ENCODE measurements around the gene MYO9A.

Gene MYO9A

DNA sequence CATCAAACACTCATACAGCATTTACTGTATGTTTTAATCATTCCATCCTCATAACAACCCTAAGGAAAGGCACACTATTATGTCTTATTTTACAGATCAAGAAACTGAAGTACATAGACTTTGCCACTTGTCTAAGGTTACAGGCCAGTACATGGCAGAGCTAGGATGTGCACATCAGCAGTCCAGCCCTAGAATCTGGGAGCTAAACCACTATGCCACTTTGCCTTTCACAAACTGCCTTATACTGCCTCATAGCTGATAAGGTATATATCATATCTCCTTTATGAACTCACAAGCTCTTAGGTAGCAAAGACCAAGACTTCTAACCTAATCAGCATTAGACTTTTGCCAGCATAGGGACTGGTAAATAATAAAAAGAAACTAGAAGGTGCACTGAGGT lies 49.1 kb downstream of the MYO9A start:
- H3K4me3 ChIP-seq (ENCODE audit: low read depth in 1 of 2, low read length in 1 of 2) = no peak overlapping the region
- TF ChIP-seq, protein P1, sequence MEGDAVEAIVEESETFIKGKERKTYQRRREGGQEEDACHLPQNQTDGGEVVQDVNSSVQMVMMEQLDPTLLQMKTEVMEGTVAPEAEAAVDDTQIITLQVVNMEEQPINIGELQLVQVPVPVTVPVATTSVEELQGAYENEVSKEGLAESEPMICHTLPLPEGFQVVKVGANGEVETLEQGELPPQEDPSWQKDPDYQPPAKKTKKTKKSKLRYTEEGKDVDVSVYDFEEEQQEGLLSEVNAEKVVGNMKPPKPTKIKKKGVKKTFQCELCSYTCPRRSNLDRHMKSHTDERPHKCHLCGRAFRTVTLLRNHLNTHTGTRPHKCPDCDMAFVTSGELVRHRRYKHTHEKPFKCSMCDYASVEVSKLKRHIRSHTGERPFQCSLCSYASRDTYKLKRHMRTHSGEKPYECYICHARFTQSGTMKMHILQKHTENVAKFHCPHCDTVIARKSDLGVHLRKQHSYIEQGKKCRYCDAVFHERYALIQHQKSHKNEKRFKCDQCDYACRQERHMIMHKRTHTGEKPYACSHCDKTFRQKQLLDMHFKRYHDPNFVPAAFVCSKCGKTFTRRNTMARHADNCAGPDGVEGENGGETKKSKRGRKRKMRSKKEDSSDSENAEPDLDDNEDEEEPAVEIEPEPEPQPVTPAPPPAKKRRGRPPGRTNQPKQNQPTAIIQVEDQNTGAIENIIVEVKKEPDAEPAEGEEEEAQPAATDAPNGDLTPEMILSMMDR (IDR thresholded peaks at IDR 0.05) = no peak

DNA sequence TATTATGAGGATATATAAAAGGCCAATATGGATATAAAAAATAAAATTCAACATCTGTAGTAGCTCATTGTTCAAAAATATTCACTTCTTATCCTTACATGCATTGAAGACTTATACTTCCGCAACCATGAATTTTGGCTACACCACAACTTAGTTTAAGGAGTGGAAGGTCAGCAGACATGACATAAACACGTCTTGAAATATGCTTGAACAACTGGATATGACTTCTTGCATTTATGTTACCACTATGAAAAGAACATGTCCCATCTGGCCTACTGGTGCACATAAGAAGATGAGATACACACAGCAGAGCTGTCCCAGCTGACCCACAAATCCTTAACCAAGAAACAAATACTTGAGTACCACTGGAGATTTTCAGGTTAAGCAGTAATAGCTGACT lies 52.1 kb downstream of the MYO9A start:
- H3K36me3 ChIP-seq = no peaks in the 10 kb centered on the region
- H3K4me1 ChIP-seq (ENCODE audit: control insufficient read depth in 1 of 2, insufficient read depth in 1 of 2, low read depth in 1 of 2, low read length in 1 of 2) = no peaks in the 10 kb centered on the region
- no peak overlapping the region for H3K27ac ChIP-seq
- no peaks in the 10 kb centered on the region for H3K9me3 ChIP-seq
- H3K27me3 ChIP-seq = no peaks in the 10 kb centered on the region
- no peak overlapping the region for H3K4me3 ChIP-seq (ENCODE audit: low read depth in 1 of 2, low read length in 1 of 2)
- TF ChIP-seq, protein P1 (IDR thresholded peaks at IDR 0.05) = no peak

More for the DNA sequence above, 49.1 kb downstream of the MYO9A start:
- H3K4me1 ChIP-seq (ENCODE audit: control insufficient read depth in 1 of 2, insufficient read depth in 1 of 2, low read depth in 1 of 2, low read length in 1 of 2) = no peaks in the 10 kb centered on the region
- H3K27ac ChIP-seq = no peak overlapping the region
- no peaks in the 10 kb centered on the region for H3K36me3 ChIP-seq
- no peaks in the 10 kb centered on the region for H3K27me3 ChIP-seq
- no peaks in the 10 kb centered on the region for H3K9me3 ChIP-seq

DNA sequence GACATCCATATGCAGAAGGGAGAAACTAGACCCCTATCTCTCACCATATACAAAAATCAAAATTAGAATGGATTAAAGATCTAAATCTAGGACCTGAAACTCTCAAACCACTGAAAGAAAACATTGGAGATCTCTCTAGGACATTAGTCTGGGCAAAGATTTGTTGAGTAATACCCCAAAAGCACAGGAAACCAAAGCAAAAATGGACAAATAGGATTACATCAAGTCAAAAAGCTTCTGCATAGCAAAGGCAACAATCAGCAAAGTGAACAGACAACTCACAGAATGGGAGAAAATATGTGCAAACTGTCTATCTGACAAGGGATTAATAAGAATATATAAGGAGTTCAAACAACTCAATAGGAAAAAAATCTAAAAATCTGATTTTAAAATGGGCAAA lies 54.8 kb downstream of the MYO9A start:
- H3K4me1 ChIP-seq (ENCODE audit: control insufficient read depth in 1 of 2, insufficient read depth in 1 of 2, low read depth in 1 of 2, low read length in 1 of 2) = no peaks in the 10 kb centered on the region
- H3K36me3 ChIP-seq = no peaks in the 10 kb centered on the region
- no peaks in the 10 kb centered on the region for H3K9me3 ChIP-seq
- no peak overlapping the region for H3K27ac ChIP-seq
- TF ChIP-seq, protein P1 (IDR thresholded peaks at IDR 0.05) = no peak
- no peak overlapping the region for H3K4me3 ChIP-seq (ENCODE audit: low read depth in 1 of 2, low read length in 1 of 2)
- no peaks in the 10 kb centered on the region for H3K27me3 ChIP-seq

DNA sequence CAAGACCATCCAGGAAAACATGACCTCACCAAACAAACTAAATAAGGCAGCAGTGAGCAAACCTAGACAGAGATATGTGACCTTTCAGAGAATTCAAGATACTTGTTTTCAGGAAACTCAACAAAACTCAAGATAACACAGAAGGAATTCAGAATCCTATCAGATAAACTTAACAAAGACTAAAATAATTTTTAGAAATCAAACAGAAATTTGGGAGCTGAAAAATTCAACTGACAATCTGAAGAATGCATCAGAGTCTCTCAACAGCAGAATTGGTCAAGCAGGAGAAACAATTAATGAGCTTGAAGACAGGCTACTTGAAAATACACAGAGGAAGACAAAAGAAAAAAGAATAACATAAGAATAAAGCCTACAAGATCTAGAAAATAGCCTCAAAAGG lies 55.6 kb downstream of the MYO9A start:
- Histone ChIP-seq H3K4me3 (ENCODE audit: low read depth in 1 of 2, low read length in 1 of 2) (no peak overlapping the region), H3K9me3 (no peaks in the 10 kb centered on the region), H3K27me3 (no peaks in the 10 kb centered on the region), H3K27ac (no peak overlapping the region), H3K36me3 (no peaks in the 10 kb centered on the region), H3K4me1 (ENCODE audit: control insufficient read depth in 1 of 2, insufficient read depth in 1 of 2, low read depth in 1 of 2, low read length in 1 of 2) (no peaks in the 10 kb centered on the region)
- TF ChIP-seq, protein P1 (IDR thresholded peaks at IDR 0.05) = no peak

DNA sequence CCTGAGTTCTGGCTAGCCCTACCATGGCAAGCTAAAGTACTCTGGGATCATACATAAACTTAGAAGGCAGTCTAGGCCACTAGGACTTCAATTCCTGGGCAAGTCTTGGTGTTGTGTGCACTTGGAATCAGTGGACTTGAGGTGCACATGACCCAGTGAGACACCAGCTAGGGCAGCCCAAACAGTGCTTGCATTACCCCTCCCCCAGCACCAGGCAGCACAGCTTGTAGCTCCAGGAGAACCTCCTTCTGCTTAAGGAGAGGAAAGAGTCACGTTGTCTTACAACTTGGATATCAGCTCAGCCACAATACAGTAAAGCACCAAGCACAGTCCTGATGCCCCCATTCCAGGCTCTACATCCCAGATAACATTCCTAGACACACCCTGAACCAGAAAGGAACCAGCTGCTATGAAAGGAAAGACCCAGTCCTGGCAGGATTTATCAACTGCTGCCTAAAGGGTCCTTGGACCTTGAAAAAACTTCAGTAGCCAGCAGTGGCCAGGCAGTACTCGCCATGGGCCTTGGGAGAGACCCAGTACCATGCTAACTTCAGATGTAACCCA lies 57.2 kb downstream of the MYO9A start:
- Histone ChIP-seq H3K9me3 (no peaks in the 10 kb centered on the region), H3K27ac (no peak overlapping the region), H3K4me3 (ENCODE audit: low read depth in 1 of 2, low read length in 1 of 2) (no peak overlapping the region), H3K36me3 (no peaks in the 10 kb centered on the region), H3K4me1 (ENCODE audit: control insufficient read depth in 1 of 2, insufficient read depth in 1 of 2, low read depth in 1 of 2, low read length in 1 of 2) (no peaks in the 10 kb centered on the region), H3K27me3 (no peaks in the 10 kb centered on the region)
- TF ChIP-seq, protein P1 (IDR thresholded peaks at IDR 0.05) = no peak

DNA sequence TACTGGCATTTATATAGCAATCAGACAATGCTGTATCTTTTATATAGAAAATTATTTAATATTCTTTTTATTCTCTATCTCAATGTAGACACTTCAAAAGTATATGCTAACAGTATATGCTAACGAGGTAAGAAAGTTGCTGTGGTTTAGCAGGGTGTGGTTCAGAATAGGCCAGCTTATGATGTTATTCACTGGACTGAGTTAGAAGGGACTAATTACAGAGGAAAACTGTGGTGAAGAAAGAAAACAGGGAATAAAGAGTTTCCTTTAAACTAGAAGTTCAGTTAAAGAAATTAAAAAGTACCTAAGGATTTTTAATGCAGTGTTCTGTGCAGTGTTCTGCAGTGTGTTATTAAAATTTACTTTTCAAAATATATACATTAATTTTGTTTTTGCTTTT lies 59.4 kb downstream of the MYO9A start:
- Histone ChIP-seq H3K36me3 (no peaks in the 10 kb centered on the region), H3K4me3 (ENCODE audit: low read depth in 1 of 2, low read length in 1 of 2) (no peak overlapping the region)
- TF ChIP-seq, protein P1 (IDR thresholded peaks at IDR 0.05) = no peak

More for the DNA sequence above, 59.4 kb downstream of the MYO9A start:
- Histone ChIP-seq H3K4me1 (ENCODE audit: control insufficient read depth in 1 of 2, insufficient read depth in 1 of 2, low read depth in 1 of 2, low read length in 1 of 2) (no peaks in the 10 kb centered on the region), H3K27ac (no peak overlapping the region), H3K27me3 (no peaks in the 10 kb centered on the region), H3K9me3 (no peaks in the 10 kb centered on the region)
